ENCODE measurements around the gene WASF3.

WASF3 gene

GRCh38 chr13:26557393-26558073 lies at the start of gene WASF3:
WASF3 (plus strand) TSS chr13:26557683; CDS start chr13:26642271, 84,588 bp downstream.
- DNase-seq: peak; percentile 21

GRCh38 chr13:26508885-26509284 lies 48.6 kb upstream of the WASF3 start:
- no peak for DNase-seq

- no peak for DNase-seq
Observed at GRCh38 chr13:26509491-26509890, 48.0 kb upstream of the WASF3 start.

GRCh38 chr13:26513931-26514330 lies 43.6 kb upstream of the WASF3 start:
- DNase-seq: no peak

GRCh38 chr13:26515721-26516120 lies 41.8 kb upstream of the WASF3 start:
- DNase-seq: no peak

GRCh38 chr13:26517936-26518335 lies 39.5 kb upstream of the WASF3 start:
- DNase-seq: no peak

- DNase-seq: no peak
Observed at GRCh38 chr13:26518451-26518959, 39.0 kb upstream of the WASF3 start.

- no peak for DNase-seq
Observed at GRCh38 chr13:26522571-26522970, 34.9 kb upstream of the WASF3 start.

- no peak for DNase-seq
Observed at GRCh38 chr13:26523007-26523406, 34.5 kb upstream of the WASF3 start.

- DNase-seq: no peak
Observed at GRCh38 chr13:26525528-26525927, 32.0 kb upstream of the WASF3 start.

- no peak for DNase-seq
Observed at GRCh38 chr13:26526702-26527216, 30.7 kb upstream of the WASF3 start.

- no peak for DNase-seq
Observed at GRCh38 chr13:26528527-26528926, 29.0 kb upstream of the WASF3 start.

GRCh38 chr13:26529441-26529840 lies 28.0 kb upstream of the WASF3 start:
- peak; percentile 25 for DNase-seq

GRCh38 chr13:26531742-26532141 lies 25.7 kb upstream of the WASF3 start:
- DNase-seq: no peak

GRCh38 chr13:26534036-26534726 lies 23.3 kb upstream of the WASF3 start:
- no peak for DNase-seq

- no peak for DNase-seq
Observed at GRCh38 chr13:26538363-26539317, 18.8 kb upstream of the WASF3 start.

GRCh38 chr13:26539738-26540292 lies 17.7 kb upstream of the WASF3 start:
- DNase-seq: no peak

GRCh38 chr13:26540334-26540733 lies 17.1 kb upstream of the WASF3 start:
- no peak for DNase-seq

GRCh38 chr13:26541041-26541440 lies 16.4 kb upstream of the WASF3 start:
- DNase-seq: no peak

GRCh38 chr13:26541678-26542568 lies 15.6 kb upstream of the WASF3 start:
- DNase-seq: no peak

- no peak for DNase-seq
Observed at GRCh38 chr13:26544707-26545106, 12.8 kb upstream of the WASF3 start.

All from activated naive CD4-positive, alpha-beta T cell treated with anti-CD3 and anti-CD28 coated beads, Interleukin-2, amount 50 U/mL, for 16 hours (primary cell).